Measurements from ENCODE around the gene UGCG.

DNA sequence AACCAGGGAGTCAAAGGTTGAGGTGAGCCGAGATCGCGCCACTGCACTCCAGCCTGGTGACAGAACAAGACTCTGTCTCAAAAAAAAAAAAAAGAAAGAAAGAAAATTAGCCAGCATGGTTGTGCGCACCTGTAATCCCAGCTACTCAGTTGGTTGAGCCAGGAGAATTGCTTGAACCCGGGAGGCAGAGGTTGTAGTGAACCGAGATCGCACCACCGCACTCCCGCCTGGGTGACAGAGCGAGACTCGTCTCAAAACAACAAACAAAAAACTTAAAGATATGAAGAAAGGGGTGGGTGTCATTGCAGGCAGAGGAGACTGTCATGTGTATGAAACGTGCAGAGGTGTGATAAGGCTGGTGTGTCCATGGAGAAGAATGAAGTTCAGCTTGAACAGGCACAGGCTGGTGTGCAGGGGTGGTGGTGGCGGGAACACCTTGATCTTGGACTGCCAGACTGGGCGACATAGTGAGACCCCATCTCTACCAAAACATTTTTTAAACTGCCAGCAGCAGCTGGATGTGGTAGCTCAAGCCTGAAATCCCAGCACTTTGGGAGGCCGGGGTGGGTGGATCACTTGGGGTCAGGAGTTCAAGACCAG, 69.6 kb downstream of the UGCG start:
- no peak for TF ChIP-seq POLR2A (IDR thresholded peaks at IDR 0.05)
- TF ChIP-seq, protein P1, sequence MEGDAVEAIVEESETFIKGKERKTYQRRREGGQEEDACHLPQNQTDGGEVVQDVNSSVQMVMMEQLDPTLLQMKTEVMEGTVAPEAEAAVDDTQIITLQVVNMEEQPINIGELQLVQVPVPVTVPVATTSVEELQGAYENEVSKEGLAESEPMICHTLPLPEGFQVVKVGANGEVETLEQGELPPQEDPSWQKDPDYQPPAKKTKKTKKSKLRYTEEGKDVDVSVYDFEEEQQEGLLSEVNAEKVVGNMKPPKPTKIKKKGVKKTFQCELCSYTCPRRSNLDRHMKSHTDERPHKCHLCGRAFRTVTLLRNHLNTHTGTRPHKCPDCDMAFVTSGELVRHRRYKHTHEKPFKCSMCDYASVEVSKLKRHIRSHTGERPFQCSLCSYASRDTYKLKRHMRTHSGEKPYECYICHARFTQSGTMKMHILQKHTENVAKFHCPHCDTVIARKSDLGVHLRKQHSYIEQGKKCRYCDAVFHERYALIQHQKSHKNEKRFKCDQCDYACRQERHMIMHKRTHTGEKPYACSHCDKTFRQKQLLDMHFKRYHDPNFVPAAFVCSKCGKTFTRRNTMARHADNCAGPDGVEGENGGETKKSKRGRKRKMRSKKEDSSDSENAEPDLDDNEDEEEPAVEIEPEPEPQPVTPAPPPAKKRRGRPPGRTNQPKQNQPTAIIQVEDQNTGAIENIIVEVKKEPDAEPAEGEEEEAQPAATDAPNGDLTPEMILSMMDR (IDR thresholded peaks at IDR 0.05) = no peak

Data from thyroid gland (tissue), 4 donors.